ENCODE results near the gene SGPP2. TPM values are rescaled to one million over a fixed set of nuclear protein-coding genes. Genes with fewer than 3 reads are reported as not detected.

The SGPP2 gene
- total RNA-seq, 1 donor from 2014 or later = not detected

DNA sequence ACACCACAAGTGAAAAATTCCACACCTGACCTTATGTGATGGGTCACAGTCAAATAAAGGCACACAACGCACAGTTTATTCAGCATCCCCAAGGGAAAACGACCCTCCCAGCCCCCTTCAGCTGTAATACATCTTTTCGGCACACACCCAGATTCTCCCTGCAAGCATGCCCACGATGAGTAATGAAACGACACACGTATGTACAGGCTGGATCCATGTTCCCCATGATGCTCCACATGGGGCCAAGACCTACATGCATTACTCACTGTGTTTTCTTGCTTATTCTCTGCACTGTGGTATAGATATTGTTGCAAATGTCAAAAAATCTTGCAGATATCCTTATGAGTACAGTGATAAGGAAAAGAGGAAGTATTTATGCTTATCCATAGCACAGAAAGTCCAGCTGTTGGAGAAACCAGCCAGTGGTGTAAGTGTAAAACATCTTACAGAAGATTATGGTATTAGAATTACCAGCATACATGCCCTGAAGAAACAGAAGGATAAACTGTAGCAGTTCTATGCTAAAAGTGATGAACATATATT, 32.5 kb upstream of the SGPP2 start:
- Mint-ChIP-seq H3K9me3 (ENCODE audit: unreplicated experiment) (no peaks in the 10 kb centered on the region), H3K27ac (ENCODE audit: unreplicated experiment) (no peak overlapping the region), H3K4me1 (ENCODE audit: unreplicated experiment) (no peaks in the 10 kb centered on the region), H3K4me3 (ENCODE audit: unreplicated experiment) (no peak overlapping the region), H3K27me3 (ENCODE audit: unreplicated experiment) (peaks cover 2% of the 10 kb centered on the region), H3K36me3 (ENCODE audit: unreplicated experiment) (no peaks in the 10 kb centered on the region)
- TF ChIP-seq, protein P1, sequence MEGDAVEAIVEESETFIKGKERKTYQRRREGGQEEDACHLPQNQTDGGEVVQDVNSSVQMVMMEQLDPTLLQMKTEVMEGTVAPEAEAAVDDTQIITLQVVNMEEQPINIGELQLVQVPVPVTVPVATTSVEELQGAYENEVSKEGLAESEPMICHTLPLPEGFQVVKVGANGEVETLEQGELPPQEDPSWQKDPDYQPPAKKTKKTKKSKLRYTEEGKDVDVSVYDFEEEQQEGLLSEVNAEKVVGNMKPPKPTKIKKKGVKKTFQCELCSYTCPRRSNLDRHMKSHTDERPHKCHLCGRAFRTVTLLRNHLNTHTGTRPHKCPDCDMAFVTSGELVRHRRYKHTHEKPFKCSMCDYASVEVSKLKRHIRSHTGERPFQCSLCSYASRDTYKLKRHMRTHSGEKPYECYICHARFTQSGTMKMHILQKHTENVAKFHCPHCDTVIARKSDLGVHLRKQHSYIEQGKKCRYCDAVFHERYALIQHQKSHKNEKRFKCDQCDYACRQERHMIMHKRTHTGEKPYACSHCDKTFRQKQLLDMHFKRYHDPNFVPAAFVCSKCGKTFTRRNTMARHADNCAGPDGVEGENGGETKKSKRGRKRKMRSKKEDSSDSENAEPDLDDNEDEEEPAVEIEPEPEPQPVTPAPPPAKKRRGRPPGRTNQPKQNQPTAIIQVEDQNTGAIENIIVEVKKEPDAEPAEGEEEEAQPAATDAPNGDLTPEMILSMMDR (IDR thresholded peaks at IDR 0.05) = no peak
- DNase-seq (ENCODE audit: extremely low spot score, unreplicated experiment) = no peak

DNA sequence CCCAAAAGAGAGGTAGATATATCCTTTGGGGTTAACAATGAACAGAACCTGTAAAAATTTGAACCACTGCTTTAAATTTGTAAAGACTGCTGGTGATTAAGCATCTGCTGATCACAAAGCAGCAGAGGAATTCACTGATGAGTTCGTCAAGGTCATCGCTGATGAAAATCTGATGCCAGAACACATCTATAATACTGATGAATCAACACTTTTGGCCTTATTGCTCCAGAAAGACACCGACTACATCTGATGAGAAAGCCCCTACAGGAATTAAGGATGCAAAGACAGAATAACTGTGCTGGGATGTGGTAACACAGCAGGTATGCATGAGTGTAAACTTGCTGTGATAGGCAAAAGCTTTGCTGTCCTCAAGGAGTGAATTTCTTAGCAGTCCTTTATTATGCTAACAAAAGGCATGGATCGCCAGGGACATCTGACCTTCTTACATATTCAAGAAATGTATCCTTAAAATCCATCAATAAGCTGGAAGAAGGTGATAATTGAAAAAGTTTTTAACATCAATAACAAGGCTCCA, 30.5 kb upstream of the SGPP2 start:
- Mint-ChIP-seq H3K9me3 (ENCODE audit: unreplicated experiment) (no peaks in the 10 kb centered on the region), H3K27ac (ENCODE audit: unreplicated experiment) (no peak overlapping the region), H3K4me1 (ENCODE audit: unreplicated experiment) (no peaks in the 10 kb centered on the region), H3K4me3 (ENCODE audit: unreplicated experiment) (no peak overlapping the region), H3K27me3 (ENCODE audit: unreplicated experiment) (no peaks in the 10 kb centered on the region), H3K36me3 (ENCODE audit: unreplicated experiment) (no peaks in the 10 kb centered on the region)
- TF ChIP-seq, protein P1 (IDR thresholded peaks at IDR 0.05) = no peak
- no peak for DNase-seq (ENCODE audit: extremely low spot score, unreplicated experiment)

DNA sequence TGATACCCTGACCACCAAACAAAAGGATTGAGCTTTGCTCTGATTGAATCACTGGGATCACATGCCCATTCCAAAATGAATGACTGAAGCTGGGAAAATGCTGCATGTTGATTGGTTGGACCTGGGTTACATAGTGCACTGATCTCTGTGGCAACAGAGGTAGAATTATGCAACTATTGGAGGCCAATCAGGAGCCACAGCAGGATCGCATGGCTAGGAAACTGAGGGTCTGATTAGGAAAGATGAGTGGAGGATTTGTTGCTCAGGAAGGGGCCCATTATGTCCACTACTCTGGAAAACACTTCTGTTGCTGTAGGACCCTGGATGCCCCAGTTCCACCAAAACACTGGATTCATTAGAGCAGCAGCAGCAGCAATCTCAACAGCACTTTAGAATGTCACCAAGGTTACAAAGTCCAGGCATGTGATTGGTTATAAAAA, 25.9 kb upstream of the SGPP2 start:
- Mint-ChIP-seq H3K9me3 (ENCODE audit: unreplicated experiment) (no peaks in the 10 kb centered on the region), H3K4me1 (ENCODE audit: unreplicated experiment) (no peaks in the 10 kb centered on the region), H3K27me3 (ENCODE audit: unreplicated experiment) (no peaks in the 10 kb centered on the region), H3K27ac (ENCODE audit: unreplicated experiment) (no peak overlapping the region), H3K36me3 (ENCODE audit: unreplicated experiment) (no peaks in the 10 kb centered on the region), H3K4me3 (ENCODE audit: unreplicated experiment) (no peak overlapping the region)
- TF ChIP-seq, protein P1 (IDR thresholded peaks at IDR 0.05) = no peak
- DNase-seq (ENCODE audit: extremely low spot score, unreplicated experiment) = no peak

DNA sequence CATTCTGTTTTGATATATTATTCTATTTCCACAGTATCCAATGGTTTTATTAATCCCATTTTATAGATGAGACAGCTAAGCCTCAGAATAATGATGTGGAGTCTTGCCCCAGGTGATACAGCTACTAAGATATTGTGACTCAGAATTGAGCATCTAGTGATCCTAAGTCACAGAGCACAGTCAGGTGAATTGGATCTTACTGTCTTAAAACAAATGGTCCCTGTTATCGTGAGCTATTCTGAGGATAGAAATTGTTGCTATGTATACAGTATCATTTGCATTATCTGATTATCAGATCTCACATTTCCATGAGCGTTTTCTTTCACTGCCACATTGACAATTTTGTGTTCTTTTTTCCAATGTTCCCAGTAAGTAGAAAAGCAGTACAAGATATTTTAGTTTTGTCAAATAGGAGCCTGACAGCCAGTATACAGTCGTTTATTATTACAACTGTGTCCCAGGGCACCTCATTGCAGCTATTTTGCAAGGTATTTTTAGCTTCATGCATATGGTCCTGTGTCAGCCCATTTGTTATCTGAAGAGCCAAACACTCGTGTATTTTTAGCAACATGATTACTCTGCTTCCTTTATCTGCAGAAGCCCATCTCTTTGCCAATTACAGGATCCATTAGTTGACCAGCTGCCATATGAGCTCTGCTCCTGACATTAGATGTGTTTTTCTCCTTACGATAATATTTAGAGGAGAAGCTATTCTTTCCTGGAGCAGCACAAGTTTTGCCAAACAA, 25.1 kb upstream of the SGPP2 start:
- Mint-ChIP-seq H3K4me3 (ENCODE audit: unreplicated experiment) (no peak overlapping the region), H3K9me3 (ENCODE audit: unreplicated experiment) (no peaks in the 10 kb centered on the region), H3K27ac (ENCODE audit: unreplicated experiment) (no peak overlapping the region), H3K36me3 (ENCODE audit: unreplicated experiment) (no peaks in the 10 kb centered on the region), H3K27me3 (ENCODE audit: unreplicated experiment) (no peaks in the 10 kb centered on the region), H3K4me1 (ENCODE audit: unreplicated experiment) (no peaks in the 10 kb centered on the region)
- DNase-seq (ENCODE audit: extremely low spot score, unreplicated experiment) = no peak
- TF ChIP-seq, protein P1 (IDR thresholded peaks at IDR 0.05) = no peak

DNA sequence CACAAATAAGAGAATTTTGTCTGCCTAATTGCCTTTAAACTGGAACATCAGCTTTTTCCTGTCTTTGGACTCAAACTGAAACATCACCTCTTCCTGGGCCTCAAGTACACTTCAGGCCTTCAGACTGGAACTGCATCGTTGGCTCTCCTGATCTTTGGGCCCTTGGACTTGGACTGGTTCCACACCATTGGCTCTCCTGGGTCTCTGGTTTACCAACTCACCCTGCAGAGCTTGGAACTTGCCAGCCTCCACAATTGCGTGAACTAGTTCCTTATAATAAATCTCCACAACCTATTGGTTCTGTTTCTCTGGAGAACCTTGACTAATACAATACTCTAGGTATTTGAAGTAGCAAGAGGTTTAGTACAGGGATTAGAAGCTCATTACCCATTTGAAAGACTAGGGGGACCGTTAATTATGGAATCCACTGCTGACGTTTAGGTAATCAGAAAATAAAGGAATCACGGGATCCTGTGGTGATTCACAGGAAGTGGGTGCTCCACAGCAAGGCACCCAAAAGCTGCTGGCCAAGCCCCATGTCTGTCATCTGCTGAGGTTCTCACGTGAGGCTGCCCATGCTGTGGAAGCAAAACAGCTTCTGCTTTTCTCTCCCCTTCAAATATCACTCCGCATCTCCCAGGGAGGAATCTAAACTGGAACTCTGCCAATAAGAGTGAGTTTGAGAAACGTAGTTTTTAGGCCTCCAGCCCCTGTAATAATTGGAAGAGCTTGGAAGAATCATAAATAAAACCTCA, 20.0 kb upstream of the SGPP2 start:
- Mint-ChIP-seq H3K9me3 (ENCODE audit: unreplicated experiment) (no peaks in the 10 kb centered on the region), H3K4me1 (ENCODE audit: unreplicated experiment) (no peaks in the 10 kb centered on the region), H3K4me3 (ENCODE audit: unreplicated experiment) (no peak overlapping the region), H3K27ac (ENCODE audit: unreplicated experiment) (no peak overlapping the region), H3K27me3 (ENCODE audit: unreplicated experiment) (peaks cover 4% of the 10 kb centered on the region), H3K36me3 (ENCODE audit: unreplicated experiment) (no peaks in the 10 kb centered on the region)
- DNase-seq (ENCODE audit: extremely low spot score, unreplicated experiment) = no peak
- TF ChIP-seq, protein P1 (IDR thresholded peaks at IDR 0.05) = no peak

Data from osteocyte (in vitro differentiated cells).